Endothelial cell (in vitro differentiated cells): ENCODE measurements around the gene GSN. TPM values are rescaled to one million over a fixed set of nuclear protein-coding genes. Genes with fewer than 3 reads are reported as not detected.

ENCODE experiments used
- DNase-seq: peaks from one replicate; pipeline ENCODE4 v3.0.0; 2021; ENCODE audit warnings: low spot score
- H3K27ac Mint-ChIP-seq: one replicate; pipeline ENCODE4 v1.8.0; 2021; ENCODE audit warnings: mixed read lengths, inconsistent platforms; ENCODE audit not compliant: unreplicated experiment
- H3K27me3 Mint-ChIP-seq: one replicate; pipeline ENCODE4 v1.8.0; 2021; ENCODE audit warnings: mild to moderate bottlenecking, moderate library complexity, mixed read lengths, inconsistent platforms; ENCODE audit not compliant: unreplicated experiment
- H3K36me3 Mint-ChIP-seq: one replicate; pipeline ENCODE4 v1.8.0; 2021; ENCODE audit warnings: mild to moderate bottlenecking, low read depth, mixed read lengths, inconsistent platforms; ENCODE audit not compliant: unreplicated experiment
- H3K4me1 Mint-ChIP-seq: one replicate; pipeline ENCODE4 v1.8.0; 2021; ENCODE audit warnings: mild to moderate bottlenecking, mixed read lengths, inconsistent platforms; ENCODE audit not compliant: unreplicated experiment
- H3K4me3 Mint-ChIP-seq: one replicate; pipeline ENCODE4 v1.8.0; 2021; ENCODE audit warnings: mild to moderate bottlenecking, mixed read lengths, inconsistent platforms; ENCODE audit not compliant: unreplicated experiment
- H3K9me3 Mint-ChIP-seq: one replicate; pipeline ENCODE4 v1.8.0; 2021; ENCODE audit warnings: mixed read lengths, inconsistent platforms; ENCODE audit not compliant: unreplicated experiment
- CTCF ChIP-seq: fragments of 200-600 bp; sonication (generic); IDR thresholded peaks from one replicate; pipeline ENCODE4 v1.5.0; 2021; ENCODE audit warnings: antibody characterized with exemption; ENCODE audit not compliant: unreplicated experiment
- total RNA-seq: library from RNA; stranded (reverse); fragmentation: NEBNext Ultra II Directional; extraction: Animal tissue kit (Norgen Biotek cat#: 25700); gene quantifications from one replicate; pipeline ENCODE4 v1.2.1, GENCODE V29; 2021; ENCODE audit not compliant: unreplicated experiment

Gene GSN
- total RNA-seq, 1 donor from 2014 or later = 205 TPM

- H3K9me3 Mint-ChIP-seq = no peaks in the 10 kb centered on the region
- TF ChIP-seq CTCF = no peak
- DNase-seq = no peak
- H3K27ac Mint-ChIP-seq = no peak overlapping the region
- H3K4me3 Mint-ChIP-seq = no peak overlapping the region
- H3K4me1 Mint-ChIP-seq = peaks cover 40% of the 10 kb centered on the region
- H3K27me3 Mint-ChIP-seq = peaks cover 3% of the 10 kb centered on the region
- H3K36me3 Mint-ChIP-seq = peaks cover 7% of the 10 kb centered on the region
Measured at GRCh38 chr9:121272401-121272948, 4.5 kb downstream of the GSN start.

- TF ChIP-seq CTCF = no peak
- Mint-ChIP-seq H3K27me3 (peaks cover 3% of the 10 kb centered on the region), H3K4me3 (no peak overlapping the region), H3K4me1 (peaks cover 37% of the 10 kb centered on the region), H3K9me3 (no peaks in the 10 kb centered on the region), H3K36me3 (peaks cover 7% of the 10 kb centered on the region), H3K27ac (no peak overlapping the region)
- no peak for DNase-seq
Measured at GRCh38 chr9:121273064-121273775, 5.3 kb downstream of the GSN start.

GRCh38 chr9:121274851-121275250 is 6.9 kb downstream of the GSN start:
- TF ChIP-seq CTCF = no peak
- peaks cover 7% of the 10 kb centered on the region for H3K27me3 Mint-ChIP-seq
- no peaks in the 10 kb centered on the region for H3K9me3 Mint-ChIP-seq
- H3K4me3 Mint-ChIP-seq = no peak overlapping the region
- H3K4me1 Mint-ChIP-seq = peaks cover 35% of the 10 kb centered on the region
- peaks cover 5% of the 10 kb centered on the region for H3K36me3 Mint-ChIP-seq
- DNase-seq = no peak
- no peak overlapping the region for H3K27ac Mint-ChIP-seq

GRCh38 chr9:121275781-121276658 is 8.1 kb downstream of the GSN start:
- Mint-ChIP-seq H3K4me1 (peaks cover 30% of the 10 kb centered on the region), H3K27me3 (peaks cover 8% of the 10 kb centered on the region), H3K36me3 (peaks cover 2% of the 10 kb centered on the region), H3K9me3 (no peaks in the 10 kb centered on the region), H3K4me3 (no peak overlapping the region), H3K27ac (no peak overlapping the region)
- DNase-seq = no peak
- TF ChIP-seq CTCF = no peak
